Stomach (tissue), 4 donors: ENCODE results near the gene PHKA2.

ENCODE experiments used
- CTCF ChIP-seq, 7 experiments: fragments of 450-650 bp in 4 of 7; fragments of 200-600 bp in 3 of 7; sonication (generic) in 3 of 7; IDR thresholded peaks; one replicate each; pipeline ENCODE4 v1.5.1; 2016 to 2019; ENCODE audit warnings: antibody characterized with exemption in 7 of 7, control low read depth in 2 of 7, mild to moderate bottlenecking in 1 of 7
- POLR2A ChIP-seq, 4 donors: fragments of 450-650 bp; IDR thresholded peaks; one replicate each; pipeline ENCODE4 v1.6.1; 2016; ENCODE audit warnings: antibody characterized with exemption in 4 of 4, control low read depth in 2 of 4, mild to moderate bottlenecking in 1 of 4, moderate library complexity in 1 of 4
- POLR2AphosphoS5 ChIP-seq, 3 donors: sonication (generic); formaldehyde crosslinking; IDR thresholded peaks; one replicate each; pipeline ENCODE4 v1.6.1; 2016; ENCODE audit warnings: antibody characterized with exemption in 3 of 3

- TF ChIP-seq CTCF (IDR thresholded peaks at IDR 0.05) (no peak), POLR2AphosphoS5 (IDR thresholded peaks at IDR 0.05) (no peak), POLR2A (IDR thresholded peaks at IDR 0.05) (no peak)
Observed at GRCh38 chrX:18946157-18946556, 37.8 kb downstream of the PHKA2 start.
